Right lobe of liver (tissue), 6 donors: ENCODE measurements around the gene ACO2. TPM values are rescaled to one million over a fixed set of nuclear protein-coding genes. Genes with fewer than 3 reads are reported as not detected.

ENCODE experiments used
- ATAC-seq, 4 donors: fragments of 200-7000 bp; cut with Tn5 transposase; one replicate each; pipeline ENCODE4 v1.9.1; 2020; ENCODE audit warnings: mild to moderate bottlenecking in 4 of 4, moderate library complexity in 4 of 4
- DNase-seq, 3 donors: peaks; one replicate each; pipeline ENCODE4 v3.0.0-alpha.2; 2020
- H3K27ac ChIP-seq, 3 donors: fragments of 200-600 bp; one replicate each; pipeline ENCODE4 v1.8.0; 2022
- H3K27me3 ChIP-seq, 2 donors: fragments of 200-600 bp; one replicate each; pipeline ENCODE4 v1.8.0; 2022
- H3K36me3 ChIP-seq, 4 donors: fragments of 200-600 bp; sonication (generic) in 1 of 4; one replicate each; pipeline versions ENCODE4 v1.5.1 to v1.8.0; 2017 to 2022; ENCODE audit warnings: control low read depth in 1 of 4
- H3K4me1 ChIP-seq, 4 donors: fragments of 200-600 bp; sonication (generic) in 1 of 4; one replicate each; pipeline versions ENCODE4 v1.5.1 to v1.8.0; 2017 to 2022; ENCODE audit warnings: control low read depth in 1 of 4
- H3K4me3 ChIP-seq, 3 donors: fragments of 200-600 bp; one replicate each; pipeline ENCODE4 v1.8.0; 2022
- H3K9me3 ChIP-seq, 4 donors: fragments of 200-600 bp; sonication (generic) in 1 of 4; one replicate each; pipeline versions ENCODE4 v1.5.1 to v1.8.0; 2017 to 2022; ENCODE audit warnings: control low read depth in 1 of 4
- CTCF ChIP-seq, 4 donors: fragments of 200-600 bp in 3 of 4; fragments of 450-650 bp in 1 of 4; IDR thresholded peaks; one replicate each; pipeline versions ENCODE4 v1.5.1 to v1.8.0; 2016 to 2022; ENCODE audit warnings: antibody characterized with exemption in 4 of 4, mild to moderate bottlenecking in 2 of 4
- POLR2A ChIP-seq: fragments of 450-650 bp; IDR thresholded peaks from one replicate; pipeline ENCODE4 v1.6.1; 2017; ENCODE audit warnings: antibody characterized with exemption, mild to moderate bottlenecking
- WGBS: methylation state at CpG from one replicate; pipeline ENCODE4 v1.1.6; 2018; ENCODE audit warnings: low coverage, low lambda C conversion rate; ENCODE audit not compliant: insufficient coverage; ENCODE audit errors: missing lambda C conversion rate; 5-methylcytosine and 5-hydroxymethylcytosine counted together
- intact Hi-C, 2 donors: fragments of 100-400 bp; cut with DNase I; formaldehyde crosslinking; loops; one replicate each; pipeline versions ENCODE4 v1.11.2 to v1.14.1; 2022
- total RNA-seq, 6 experiments: library from RNA; depleted of rRNA in 2 of 6; stranded (reverse); fragments of >200 nt in 2 of 6; fragmentation: NEBNext Ultra II Directional in 3 of 6; extraction: Animal tissue kit (Norgen Biotek cat#: 25700) in 3 of 6; gene quantifications; one replicate each; pipeline versions ENCODE4 v1.1.0 to v1.2.4, GENCODE V29; 2016 to 2023
- donor health status: DM: no; HTN: yes; CAD: no.
- donor health status: DM: no; HTN: no; CAD: no.
- donor health status: DM: no; HTN: no; CAD: no.
- donor health status: DM: no; HTN: yes; CAD: no.
- donor health status: DM: no; HTN: yes; CAD: no.

The ACO2 gene
- total RNA-seq, 6 experiments from 2014 or later, result 62.6 to 135 (median 66.8) TPM

GRCh38 chr22:41538583-41538982 lies 69.7 kb downstream of the ACO2 start:
- H3K27ac ChIP-seq, result no peak overlapping the region
- DNase-seq, result no peak
- no peaks in the 10 kb centered on the region for H3K9me3 ChIP-seq
- H3K4me1 ChIP-seq, result peaks cover 0 to 27% (median 8%) of the 10 kb centered on the region in 4 donors
- H3K36me3 ChIP-seq, result peaks cover 0 to 10% (median 0%) of the 10 kb centered on the region in 4 donors
- no peaks in the 10 kb centered on the region for H3K27me3 ChIP-seq
- WGBS, result 91% methylated on average over 7 of the region's 8 CpGs
- intact Hi-C loops, result no loop called here
- TF ChIP-seq CTCF (IDR thresholded peaks at IDR 0.05) (no peak), POLR2A (no peak)
- H3K4me3 ChIP-seq, result no peak overlapping the region
- ATAC-seq, result no peak

GRCh38 chr22:41539146-41540005 lies 70.5 kb downstream of the ACO2 start:
- ATAC-seq, result no peak
- 49% methylated on average over 8 of the region's 13 CpGs for WGBS
- H3K4me3 ChIP-seq, result no peak overlapping the region
- peaks cover 0 to 28% (median 8%) of the 10 kb centered on the region in 4 donors for H3K4me1 ChIP-seq
- no peak for TF ChIP-seq CTCF (IDR thresholded peaks at IDR 0.05)
- TF ChIP-seq POLR2A, result no peak
- no peaks in the 10 kb centered on the region for H3K27me3 ChIP-seq
- intact Hi-C loops, result loop anchor here (5.0 to 10.0 kb wide), 2 partner anchors 55 to 58 kb away; no protein-coding TSS in a partner anchor
- peaks cover 0 to 5% (median 0%) of the 10 kb centered on the region in 4 donors for H3K36me3 ChIP-seq
- H3K9me3 ChIP-seq, result no peaks in the 10 kb centered on the region
- no peak overlapping the region for H3K27ac ChIP-seq
- no peak for DNase-seq

GRCh38 chr22:41540006-41540315 lies 71.0 kb downstream of the ACO2 start:
- Histone ChIP-seq H3K4me1 (peaks cover 0 to 32% (median 10%) of the 10 kb centered on the region in 4 donors), H3K27me3 (no peaks in the 10 kb centered on the region), H3K9me3 (no peaks in the 10 kb centered on the region), H3K4me3 (no peak overlapping the region), H3K36me3 (peaks cover 0 to 3% (median 0%) of the 10 kb centered on the region in 4 donors), H3K27ac (no peak overlapping the region)
- no peak for TF ChIP-seq CTCF (IDR thresholded peaks at IDR 0.05)
- TF ChIP-seq POLR2A, result no peak
- DNase-seq (no peak), ATAC-seq (no peak)
- intact Hi-C loops, result loop anchor here (5.0 to 10.0 kb wide), 2 partner anchors 55 to 57 kb away; no protein-coding TSS in a partner anchor
- 75% methylated on average over 2 of the region's 3 CpGs for WGBS

- no peak overlapping the region for H3K27ac ChIP-seq
- intact Hi-C loops, result loop anchor here (5.0 to 10.0 kb wide), 2 partner anchors 54 to 57 kb away; no protein-coding TSS in a partner anchor
- 92% methylated on average over 6 of the region's 7 CpGs for WGBS
- TF ChIP-seq CTCF (IDR thresholded peaks at IDR 0.05) (no peak), POLR2A (no peak)
- DNase-seq (no peak), ATAC-seq (no peak)
- no peak overlapping the region for H3K4me3 ChIP-seq
- H3K36me3 ChIP-seq, result peaks cover 0 to 3% (median 0%) of the 10 kb centered on the region in 4 donors
- H3K4me1 ChIP-seq, result peaks cover 0 to 33% (median 11%) of the 10 kb centered on the region in 4 donors
- H3K27me3 ChIP-seq, result no peaks in the 10 kb centered on the region
- no peaks in the 10 kb centered on the region for H3K9me3 ChIP-seq
Observed at GRCh38 chr22:41540365-41540764, 71.4 kb downstream of the ACO2 start.
